ENCODE results near the gene ZC3H11A.

ZC3H11A gene

DNA sequence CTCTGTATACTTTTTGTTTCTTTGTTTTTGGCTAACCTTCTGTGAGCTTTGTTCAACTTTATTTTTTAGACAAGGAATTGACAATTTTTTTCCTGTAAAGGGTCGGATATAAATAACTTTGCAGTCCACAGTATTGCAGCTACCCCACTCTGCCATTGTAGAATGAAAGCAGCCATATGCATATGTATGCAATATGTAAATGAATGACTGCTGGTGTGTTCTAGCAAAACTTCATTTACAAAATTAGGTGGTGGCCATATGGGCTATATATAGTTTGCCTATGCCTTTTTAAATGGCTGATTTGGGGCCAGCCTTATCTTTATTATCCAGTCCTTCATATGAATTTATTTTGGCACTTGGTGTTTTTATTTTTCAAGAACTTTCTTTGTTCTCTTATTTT lies 48.0 kb downstream of the ZC3H11A start:
- TF ChIP-seq, protein P1, sequence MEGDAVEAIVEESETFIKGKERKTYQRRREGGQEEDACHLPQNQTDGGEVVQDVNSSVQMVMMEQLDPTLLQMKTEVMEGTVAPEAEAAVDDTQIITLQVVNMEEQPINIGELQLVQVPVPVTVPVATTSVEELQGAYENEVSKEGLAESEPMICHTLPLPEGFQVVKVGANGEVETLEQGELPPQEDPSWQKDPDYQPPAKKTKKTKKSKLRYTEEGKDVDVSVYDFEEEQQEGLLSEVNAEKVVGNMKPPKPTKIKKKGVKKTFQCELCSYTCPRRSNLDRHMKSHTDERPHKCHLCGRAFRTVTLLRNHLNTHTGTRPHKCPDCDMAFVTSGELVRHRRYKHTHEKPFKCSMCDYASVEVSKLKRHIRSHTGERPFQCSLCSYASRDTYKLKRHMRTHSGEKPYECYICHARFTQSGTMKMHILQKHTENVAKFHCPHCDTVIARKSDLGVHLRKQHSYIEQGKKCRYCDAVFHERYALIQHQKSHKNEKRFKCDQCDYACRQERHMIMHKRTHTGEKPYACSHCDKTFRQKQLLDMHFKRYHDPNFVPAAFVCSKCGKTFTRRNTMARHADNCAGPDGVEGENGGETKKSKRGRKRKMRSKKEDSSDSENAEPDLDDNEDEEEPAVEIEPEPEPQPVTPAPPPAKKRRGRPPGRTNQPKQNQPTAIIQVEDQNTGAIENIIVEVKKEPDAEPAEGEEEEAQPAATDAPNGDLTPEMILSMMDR (conservative IDR thresholded peaks at IDR 0.05; ENCODE audit: low read length), result no peak
- H3K4me3 ChIP-seq (ENCODE audit: low read length), result no peak overlapping the region
- DNase-seq (ENCODE audit: low read depth), result no peak

All from AG10803 (cell line).